ENCODE measurements around the gene BMS1.
"Not testable (repeated sequence)": the region's sequence is repeated elsewhere in the genome, so short reads cannot be mapped to it uniquely, and the experiment has no call there.

Gene BMS1

GRCh38 chr10:42782446-42783180 lies at the start of gene BMS1:
Gene BMS1 (plus strand): TSS chr10:42782795. CDS start chr10:42784395, 1,600 bp downstream.
- peak; percentile 97 for DNase-seq

DNA sequence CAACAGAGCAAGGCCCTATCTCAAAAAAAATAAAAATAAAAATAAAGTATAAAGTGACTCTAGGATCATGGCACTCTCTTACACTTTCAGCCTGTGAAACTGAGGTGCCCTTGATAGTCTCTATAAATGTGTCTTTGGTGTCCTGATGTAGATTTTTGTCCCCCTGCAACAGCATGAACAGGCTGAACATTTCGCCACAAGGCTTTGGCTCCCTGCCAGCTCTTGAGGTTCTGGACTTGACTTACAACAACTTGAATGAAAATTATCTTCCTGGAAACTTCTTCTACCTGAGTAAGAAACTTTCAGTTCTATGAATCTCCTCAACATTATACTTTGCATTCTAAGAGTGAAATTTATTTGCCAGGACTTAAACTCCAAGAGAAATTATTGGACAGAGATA lies 48.1 kb upstream of the BMS1 start:
- DNase-seq = no peak

DNA sequence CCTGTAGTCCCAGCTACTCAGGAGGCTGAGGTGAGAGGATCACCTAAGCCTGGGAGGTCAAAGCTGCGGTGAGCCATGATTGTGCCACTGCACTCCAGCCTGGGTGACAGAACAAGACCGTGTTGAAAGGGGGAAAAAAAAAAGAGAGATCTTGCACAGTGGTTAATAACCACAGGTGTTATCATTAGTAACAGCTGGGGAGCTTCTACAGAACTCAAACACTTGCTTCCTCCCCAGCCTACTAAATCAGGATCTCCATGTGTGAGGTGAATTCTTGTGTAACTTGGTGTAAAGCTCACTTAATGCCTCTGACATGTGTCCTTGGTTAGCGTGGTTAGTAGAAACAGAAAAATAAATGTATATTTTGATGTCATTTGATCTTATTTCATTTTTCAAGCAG lies 43.9 kb upstream of the BMS1 start:
- DNase-seq = no peak

DNA sequence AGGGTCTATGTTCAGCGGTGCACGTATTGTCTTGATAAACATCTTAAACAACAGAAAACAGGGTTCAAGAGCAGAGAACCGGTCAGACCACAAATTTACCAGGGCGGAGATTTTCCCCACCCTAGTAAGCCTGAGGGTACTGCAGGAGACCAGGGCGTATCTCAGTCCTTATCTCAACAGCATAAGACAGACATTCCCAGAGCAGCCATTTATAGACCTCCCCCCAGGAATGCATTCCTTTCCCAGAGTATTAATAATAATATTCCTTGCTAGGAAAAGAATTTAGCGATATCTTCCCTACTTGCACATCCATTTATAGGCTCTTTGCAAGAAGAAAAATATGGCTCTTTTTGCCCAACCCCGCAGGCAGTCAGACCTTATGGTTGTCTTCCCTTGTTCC lies 41.1 kb upstream of the BMS1 start:
- DNase-seq = not testable (repeated sequence)

DNA sequence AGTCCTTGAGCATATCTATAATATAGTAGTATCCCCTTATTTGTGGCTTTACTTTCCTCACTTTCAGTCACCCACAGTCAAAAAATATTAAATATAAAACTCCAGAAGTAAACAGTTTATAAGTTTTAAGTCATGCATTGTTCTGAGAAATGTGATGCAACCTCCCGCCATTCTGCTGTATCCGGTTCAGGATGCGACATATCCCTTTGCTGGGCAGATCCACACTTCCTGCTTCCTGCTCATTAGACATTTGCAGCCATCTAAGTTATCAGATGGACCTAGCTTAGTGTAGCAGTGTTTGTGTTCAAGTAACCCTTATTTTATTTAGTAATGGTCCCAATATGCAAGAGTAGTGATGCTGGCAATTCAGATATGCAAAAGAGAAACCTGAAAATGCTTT lies 38.9 kb upstream of the BMS1 start:
- DNase-seq = no peak

DNA sequence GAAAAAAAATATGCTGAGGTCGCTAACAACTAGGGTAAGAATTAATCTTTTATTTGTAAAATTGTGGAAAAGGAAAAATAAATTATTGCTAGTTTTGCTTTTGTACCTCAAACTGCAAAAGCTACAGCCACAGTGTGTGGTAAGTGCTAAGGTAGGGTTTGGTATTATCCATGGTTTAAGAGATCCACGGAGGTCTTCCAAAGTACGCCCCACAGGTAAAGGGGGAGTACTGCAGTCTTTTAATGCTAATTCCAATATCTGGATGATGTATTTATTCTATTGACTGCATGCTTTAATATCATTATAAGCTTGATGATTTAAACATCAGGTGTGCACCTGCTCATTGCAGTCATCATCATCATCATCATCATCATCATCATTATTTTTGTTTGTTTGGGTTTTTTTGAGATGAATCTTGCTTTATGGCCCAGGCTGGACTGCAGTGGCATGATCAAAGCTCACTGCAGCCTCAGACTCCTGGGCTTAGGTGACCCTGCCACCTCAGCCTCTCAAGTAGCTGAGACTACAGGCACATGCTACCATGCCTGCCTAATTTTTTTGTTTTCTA lies 38.4 kb upstream of the BMS1 start:
- DNase-seq = no peak

- peak; percentile 87 for DNase-seq
These were observed 29.5 kb upstream of the BMS1 start for GRCh38 chr10:42753126-42753506.

DNA sequence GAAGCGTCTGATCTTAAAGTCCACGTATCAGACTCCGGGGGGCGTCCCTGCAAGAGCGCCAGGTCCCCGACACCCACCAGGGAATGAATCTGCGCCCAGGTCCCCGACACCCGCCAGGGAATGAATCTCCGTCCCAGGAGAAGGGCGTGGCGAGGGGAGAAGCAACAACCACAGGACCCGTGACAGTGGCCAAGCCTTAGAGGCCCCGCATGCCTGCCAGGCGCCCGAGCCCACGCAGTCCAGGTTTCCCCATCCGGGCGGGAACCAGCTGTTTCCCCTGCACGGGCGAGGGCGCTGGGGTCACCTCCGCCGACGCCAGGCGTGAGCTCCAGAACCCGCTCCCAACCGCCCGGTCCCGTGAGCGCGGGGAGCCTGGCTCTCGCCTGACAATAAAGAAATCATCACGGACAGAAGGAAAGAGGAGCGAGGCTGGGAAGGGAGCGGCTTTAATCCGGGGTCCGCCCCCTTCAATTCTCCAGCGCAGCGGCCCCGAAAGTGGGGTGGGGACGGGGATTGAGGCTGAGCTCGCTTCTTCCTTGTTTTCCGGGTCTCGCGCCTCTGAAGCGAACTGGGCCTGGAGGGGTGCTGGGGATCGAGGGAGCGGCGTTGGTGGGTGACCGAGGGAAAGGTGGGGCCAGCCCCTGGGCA lies 29.0 kb upstream of the BMS1 start:
- peak; percentile 49 for DNase-seq

DNA sequence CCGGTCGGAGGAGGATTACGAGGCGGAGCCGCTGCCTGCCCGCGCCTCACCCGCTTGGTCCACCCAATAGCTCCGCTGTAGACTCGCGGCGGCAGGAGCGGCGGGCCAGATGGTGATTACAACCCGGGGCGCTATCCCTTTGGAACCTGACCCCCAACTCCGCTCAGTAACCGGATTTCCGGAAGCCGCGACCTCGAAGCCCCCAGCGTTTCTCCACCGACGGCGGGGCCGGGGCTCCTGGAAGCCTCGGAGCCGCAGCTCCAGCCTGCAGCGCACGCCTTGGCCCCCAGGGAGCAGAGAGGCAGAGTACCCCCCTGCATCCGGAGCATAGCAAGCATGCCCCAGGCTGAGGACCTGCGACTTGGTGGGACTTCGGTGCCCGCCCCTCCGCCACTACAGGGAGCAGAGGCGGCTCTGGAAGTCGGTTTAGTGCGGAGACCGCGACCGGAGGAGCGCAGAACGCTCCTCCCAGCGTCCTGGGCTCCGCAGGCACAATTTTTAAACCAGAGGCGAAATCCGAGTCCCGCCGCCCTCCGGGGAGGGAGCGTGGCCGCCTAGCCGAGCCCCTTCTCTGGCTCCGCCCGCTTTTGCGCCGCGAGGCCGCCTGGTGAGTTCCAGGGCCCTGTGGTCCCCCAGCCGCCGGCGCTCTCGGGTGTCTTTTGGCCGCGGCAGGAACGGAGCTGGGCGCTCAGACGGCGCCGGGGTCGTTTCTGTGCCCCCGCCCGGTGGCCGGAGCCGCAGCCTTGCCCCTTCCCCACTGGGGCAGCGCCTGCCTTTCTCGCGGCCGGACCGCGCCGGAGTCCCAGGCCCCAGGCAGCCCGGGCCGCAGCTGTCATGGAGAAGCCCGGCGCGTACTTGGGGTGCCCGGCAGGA lies 28.2 kb upstream of the BMS1 start:
- DNase-seq = peak; percentile 65

DNA sequence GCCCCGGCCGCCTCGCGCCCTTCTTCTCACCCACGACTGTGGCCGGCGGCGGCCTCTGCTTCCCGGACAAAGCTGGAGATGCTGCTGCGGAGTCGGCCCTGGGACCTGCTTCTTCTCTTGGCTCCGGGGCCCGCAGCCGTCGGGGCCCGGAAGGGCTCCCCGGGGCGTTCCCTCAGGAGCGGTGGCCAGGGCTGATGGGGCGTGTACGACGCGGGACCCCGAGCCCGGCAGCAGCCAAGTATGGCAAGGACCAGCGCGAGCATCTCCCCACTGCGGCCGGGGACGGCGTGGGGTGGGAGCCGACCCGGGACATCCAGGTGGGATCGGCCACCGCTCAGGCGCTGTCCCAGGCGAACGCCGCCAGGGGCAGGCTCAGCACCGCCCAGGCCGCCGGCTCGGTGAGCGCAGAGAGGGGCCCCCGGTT lies 27.6 kb upstream of the BMS1 start:
- no peak for DNase-seq

- DNase-seq = no peak
These were observed 27.0 kb upstream of the BMS1 start for GRCh38 chr10:42755556-42756093.

DNA sequence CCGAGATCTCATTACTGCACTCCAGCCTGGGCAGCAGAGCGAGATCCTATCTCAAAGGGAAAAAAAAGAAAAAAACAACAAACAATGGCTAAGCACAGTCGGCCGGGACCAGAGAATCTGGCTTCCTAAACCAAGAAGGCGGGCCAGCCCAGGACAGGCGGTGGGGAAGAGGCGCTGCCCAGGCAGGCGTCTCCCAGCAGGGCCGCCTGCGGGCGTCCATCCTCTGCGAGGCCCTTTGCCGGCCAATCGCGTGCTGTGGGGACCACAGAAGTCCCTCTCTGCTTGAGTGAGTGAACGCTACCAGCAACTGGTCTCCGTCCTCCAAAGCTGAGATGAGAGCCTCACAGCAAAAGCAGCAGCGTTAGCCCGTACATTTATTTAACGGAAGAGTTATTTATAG lies 14.7 kb upstream of the BMS1 start:
- no peak for DNase-seq

- no peak for DNase-seq
These were observed 13.9 kb upstream of the BMS1 start for GRCh38 chr10:42768581-42769152.

DNA sequence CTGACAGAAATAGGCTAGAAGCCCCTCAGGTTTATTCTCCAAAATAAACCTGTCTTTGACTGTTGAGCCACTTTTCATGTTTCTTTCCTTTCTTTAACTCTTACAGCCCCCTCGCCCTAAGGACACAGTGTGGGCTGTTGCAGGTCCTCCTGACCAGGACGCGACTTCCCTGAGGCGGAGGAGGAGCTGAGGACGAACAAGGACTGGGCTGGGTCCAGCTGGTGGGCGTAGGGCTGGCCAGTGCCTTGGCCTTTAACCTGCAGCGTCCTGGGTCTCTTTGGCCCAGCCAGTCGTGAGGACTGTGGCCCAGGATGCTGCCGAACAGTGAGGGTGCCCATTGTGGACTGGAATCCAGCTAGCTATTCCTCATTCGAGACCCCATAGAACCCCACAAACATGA lies 13.4 kb upstream of the BMS1 start:
- no peak for DNase-seq

GRCh38 chr10:42769673-42770072 lies 12.9 kb upstream of the BMS1 start:
- DNase-seq = no peak

- no peak for DNase-seq
These were observed 5.9 kb upstream of the BMS1 start for GRCh38 chr10:42776681-42777080.

DNA sequence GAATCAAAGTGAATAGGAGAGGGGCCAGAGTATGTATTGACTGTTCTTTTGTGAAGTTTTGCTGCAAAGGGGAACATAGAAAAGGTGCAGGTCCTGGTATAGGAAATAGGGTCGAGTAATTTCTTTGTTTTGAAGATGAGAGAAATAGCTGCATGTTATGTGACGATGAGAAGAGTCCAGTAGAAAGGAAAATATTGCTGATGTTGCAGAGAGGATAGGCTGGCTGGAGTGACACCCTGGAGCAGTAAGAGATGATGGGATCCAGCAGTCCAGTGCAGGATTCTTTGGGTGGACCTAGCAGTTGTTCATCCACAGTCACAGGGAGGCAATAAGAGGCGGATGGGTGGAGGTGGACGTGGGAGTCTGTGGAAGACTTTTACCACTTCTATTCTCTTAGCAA lies 2.1 kb upstream of the BMS1 start:
- DNase-seq = no peak

GRCh38 chr10:42781893-42782445 lies 626 bp upstream of the BMS1 start:
- no peak for DNase-seq

DNA sequence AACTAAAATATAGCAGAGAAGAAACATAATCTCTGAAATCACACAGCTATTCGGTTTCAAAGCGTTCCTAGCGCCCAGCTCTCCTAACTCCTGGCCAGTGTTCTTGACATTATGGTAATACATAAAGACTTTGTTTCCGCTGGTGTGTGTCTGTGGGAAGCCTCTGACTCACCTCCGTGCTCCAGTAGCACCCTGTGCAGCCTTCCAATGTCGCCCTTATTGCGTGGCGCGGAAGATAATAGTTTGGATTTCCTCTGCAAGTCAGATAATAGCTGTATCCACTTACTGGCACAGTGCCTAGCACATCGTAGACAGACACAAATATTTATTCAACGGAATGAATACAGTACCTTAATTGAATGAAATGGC lies 570 bp downstream of the BMS1 start:
- no peak for DNase-seq

DNA sequence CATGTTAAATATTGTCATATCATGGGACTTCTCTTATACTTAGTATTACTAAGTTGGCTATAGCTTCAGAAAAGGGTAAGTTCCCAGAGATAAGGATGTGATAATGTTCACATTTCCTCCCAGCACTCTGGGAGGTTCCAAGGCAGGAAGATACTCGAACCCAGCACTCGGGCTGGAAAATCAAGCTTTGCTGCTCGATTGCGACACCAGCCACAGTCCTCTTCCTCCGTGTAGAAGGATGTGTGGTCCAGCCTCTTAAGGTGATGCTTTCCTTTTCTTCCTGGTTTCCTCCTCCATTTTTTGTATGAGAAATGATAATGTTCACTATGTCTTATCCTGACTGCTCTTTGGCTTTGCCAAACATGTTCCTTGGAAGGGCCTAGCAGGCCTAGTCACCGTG lies 3.2 kb downstream of the BMS1 start:
- no peak for DNase-seq

GRCh38 chr10:42790835-42791234 lies 8.2 kb downstream of the BMS1 start:
- DNase-seq = no peak

GRCh38 chr10:42795701-42796100 lies 13.1 kb downstream of the BMS1 start:
- no peak for DNase-seq

- no peak for DNase-seq
These were observed 18.5 kb downstream of the BMS1 start for GRCh38 chr10:42801135-42801534.
